HCT116 (cell line): ENCODE measurements around the gene PHB1.

ENCODE experiments used
- EZH2 ChIP-seq: fragments of 200-600 bp; sonication (generic); IDR thresholded peaks from 2 replicates; pipeline ENCODE4 v1.6.1; 2017; ENCODE audit warnings: antibody characterized with exemption, mixed run types
- POLR2A ChIP-seq: IDR thresholded peaks from 2 replicates; pipeline ENCODE4 v1.7.0; 2011; ENCODE audit warnings: borderline replicate concordance; ENCODE audit not compliant: insufficient read depth, insufficient read length; ENCODE audit errors: extremely low read depth
- POLR2AphosphoS5 ChIP-seq: IDR thresholded peaks from 2 replicates; pipeline ENCODE4 v1.6.1; 2011; ENCODE audit warnings: mild to moderate bottlenecking, low read depth, low read length, moderate library complexity
- SP1 ChIP-seq: IDR thresholded peaks from 2 replicates; pipeline ENCODE4 v1.6.1; 2012; ENCODE audit warnings: low read depth
- TF ChIP-seq, protein P1 (sequence below): IDR thresholded peaks from 2 replicates; pipeline ENCODE4 v1.6.1; 2012; ENCODE audit warnings: low read depth
- TF ChIP-seq, protein P2 (sequence below), 3 experiments: fragments of 200-600 bp in 1 of 3; sonication (generic) in 1 of 3; IDR thresholded peaks in 2 of 3; conservative IDR thresholded peaks in 1 of 3; 2 replicates each; pipeline ENCODE4 v1.5.1; 2012 to 2017; ENCODE audit warnings: low read depth in 2 of 3, low read length in 2 of 3, antibody characterized with exemption in 1 of 3, borderline replicate concordance in 1 of 3, control low read depth in 1 of 3, mild to moderate bottlenecking in 1 of 3, mixed read lengths in 1 of 3, mixed run types in 1 of 3, moderate library complexity in 1 of 3; ENCODE audit not compliant: insufficient read depth in 1 of 3

DNA sequence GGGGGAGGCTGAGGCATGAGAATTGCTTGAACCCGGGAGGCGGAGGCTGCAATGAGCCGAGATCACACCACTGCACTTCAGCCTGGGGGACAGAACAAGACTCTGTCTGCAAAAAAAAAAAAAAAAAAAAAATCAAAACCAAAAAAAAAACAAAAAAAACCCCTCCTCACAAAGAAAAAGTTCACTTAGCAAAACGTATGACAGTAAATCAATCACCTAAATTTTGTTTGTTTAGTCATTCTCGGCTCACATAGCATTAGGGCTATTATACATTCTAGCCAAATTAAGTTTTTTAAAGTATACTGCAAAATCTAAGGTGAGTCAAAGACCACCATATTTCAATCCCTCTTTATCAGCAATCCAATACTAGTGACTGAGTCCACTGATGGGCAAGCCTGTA lies 58.4 kb downstream of the PHB1 start:
- no peak for TF ChIP-seq EZH2
- no peak for TF ChIP-seq POLR2AphosphoS5
- TF ChIP-seq, protein P1, sequence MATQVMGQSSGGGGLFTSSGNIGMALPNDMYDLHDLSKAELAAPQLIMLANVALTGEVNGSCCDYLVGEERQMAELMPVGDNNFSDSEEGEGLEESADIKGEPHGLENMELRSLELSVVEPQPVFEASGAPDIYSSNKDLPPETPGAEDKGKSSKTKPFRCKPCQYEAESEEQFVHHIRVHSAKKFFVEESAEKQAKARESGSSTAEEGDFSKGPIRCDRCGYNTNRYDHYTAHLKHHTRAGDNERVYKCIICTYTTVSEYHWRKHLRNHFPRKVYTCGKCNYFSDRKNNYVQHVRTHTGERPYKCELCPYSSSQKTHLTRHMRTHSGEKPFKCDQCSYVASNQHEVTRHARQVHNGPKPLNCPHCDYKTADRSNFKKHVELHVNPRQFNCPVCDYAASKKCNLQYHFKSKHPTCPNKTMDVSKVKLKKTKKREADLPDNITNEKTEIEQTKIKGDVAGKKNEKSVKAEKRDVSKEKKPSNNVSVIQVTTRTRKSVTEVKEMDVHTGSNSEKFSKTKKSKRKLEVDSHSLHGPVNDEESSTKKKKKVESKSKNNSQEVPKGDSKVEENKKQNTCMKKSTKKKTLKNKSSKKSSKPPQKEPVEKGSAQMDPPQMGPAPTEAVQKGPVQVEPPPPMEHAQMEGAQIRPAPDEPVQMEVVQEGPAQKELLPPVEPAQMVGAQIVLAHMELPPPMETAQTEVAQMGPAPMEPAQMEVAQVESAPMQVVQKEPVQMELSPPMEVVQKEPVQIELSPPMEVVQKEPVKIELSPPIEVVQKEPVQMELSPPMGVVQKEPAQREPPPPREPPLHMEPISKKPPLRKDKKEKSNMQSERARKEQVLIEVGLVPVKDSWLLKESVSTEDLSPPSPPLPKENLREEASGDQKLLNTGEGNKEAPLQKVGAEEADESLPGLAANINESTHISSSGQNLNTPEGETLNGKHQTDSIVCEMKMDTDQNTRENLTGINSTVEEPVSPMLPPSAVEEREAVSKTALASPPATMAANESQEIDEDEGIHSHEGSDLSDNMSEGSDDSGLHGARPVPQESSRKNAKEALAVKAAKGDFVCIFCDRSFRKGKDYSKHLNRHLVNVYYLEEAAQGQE = no peak
- TF ChIP-seq POLR2A = no peak
- no peak for TF ChIP-seq SP1
- TF ChIP-seq, protein P2, sequence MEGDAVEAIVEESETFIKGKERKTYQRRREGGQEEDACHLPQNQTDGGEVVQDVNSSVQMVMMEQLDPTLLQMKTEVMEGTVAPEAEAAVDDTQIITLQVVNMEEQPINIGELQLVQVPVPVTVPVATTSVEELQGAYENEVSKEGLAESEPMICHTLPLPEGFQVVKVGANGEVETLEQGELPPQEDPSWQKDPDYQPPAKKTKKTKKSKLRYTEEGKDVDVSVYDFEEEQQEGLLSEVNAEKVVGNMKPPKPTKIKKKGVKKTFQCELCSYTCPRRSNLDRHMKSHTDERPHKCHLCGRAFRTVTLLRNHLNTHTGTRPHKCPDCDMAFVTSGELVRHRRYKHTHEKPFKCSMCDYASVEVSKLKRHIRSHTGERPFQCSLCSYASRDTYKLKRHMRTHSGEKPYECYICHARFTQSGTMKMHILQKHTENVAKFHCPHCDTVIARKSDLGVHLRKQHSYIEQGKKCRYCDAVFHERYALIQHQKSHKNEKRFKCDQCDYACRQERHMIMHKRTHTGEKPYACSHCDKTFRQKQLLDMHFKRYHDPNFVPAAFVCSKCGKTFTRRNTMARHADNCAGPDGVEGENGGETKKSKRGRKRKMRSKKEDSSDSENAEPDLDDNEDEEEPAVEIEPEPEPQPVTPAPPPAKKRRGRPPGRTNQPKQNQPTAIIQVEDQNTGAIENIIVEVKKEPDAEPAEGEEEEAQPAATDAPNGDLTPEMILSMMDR (IDR thresholded peaks at IDR 0.05 in 2 of 3, conservative IDR thresholded peaks at IDR 0.05 in 1 of 3; ENCODE audit: borderline replicate concordance in 1 of 3, insufficient read depth in 1 of 3, low read depth in 2 of 3, low read length in 2 of 3) = no peak
